Hepatocyte (in vitro differentiated cells): ENCODE results near the gene NPR3. TPM values are rescaled to one million over a fixed set of nuclear protein-coding genes. Genes with fewer than 3 reads are reported as not detected.

Experiments
- DNase-seq: peaks from one replicate; pipeline ENCODE4 v3.0.0-alpha.2; 2016; ENCODE audit warnings: low spot score
- H2AFZ ChIP-seq: fragments of 200-600 bp; sonication (generic); 2 replicates; pipeline ENCODE4 v1.6.0; 2016; ENCODE audit warnings: antibody characterized with exemption, mild to moderate bottlenecking
- H3K27ac ChIP-seq: fragments of 200-600 bp; sonication (generic); 2 replicates; pipeline ENCODE4 v1.5.1; 2016; ENCODE audit warnings: mild to moderate bottlenecking
- H3K27me3 ChIP-seq: fragments of 200-600 bp; sonication (generic); 2 replicates; pipeline ENCODE4 v1.6.1; 2016
- H3K36me3 ChIP-seq: fragments of 200-600 bp; sonication (generic); replicated peaks from 2 replicates; pipeline ENCODE4 v1.5.1; 2016; ENCODE audit warnings: low read depth; ENCODE audit not compliant: insufficient read depth
- H3K4me1 ChIP-seq: fragments of 200-600 bp; sonication (generic); 2 replicates; pipeline ENCODE4 v1.5.1; 2016; ENCODE audit warnings: mild to moderate bottlenecking, moderate library complexity; ENCODE audit not compliant: insufficient read depth
- H3K4me2 ChIP-seq: fragments of 200-600 bp; sonication (generic); 2 replicates; pipeline ENCODE4 v1.6.0; 2016
- H3K4me3 ChIP-seq: fragments of 200-600 bp; sonication (generic); 2 replicates; pipeline ENCODE4 v1.5.1; 2016; ENCODE audit warnings: mild to moderate bottlenecking
- H3K79me2 ChIP-seq: fragments of 200-600 bp; sonication (generic); 2 replicates; pipeline ENCODE4 v1.6.0; 2017; ENCODE audit warnings: mild to moderate bottlenecking
- H3K9me2 ChIP-seq: fragments of 200-600 bp; sonication (generic); replicated peaks from 2 replicates; pipeline ENCODE4 v1.6.0; 2017; ENCODE audit warnings: mild to moderate bottlenecking; ENCODE audit not compliant: insufficient read depth
- H3K9me3 ChIP-seq: fragments of 200-600 bp; sonication (generic); 2 replicates; pipeline ENCODE4 v1.5.1; 2016; ENCODE audit warnings: low read depth, mild to moderate bottlenecking
- H4K20me1 ChIP-seq: fragments of 200-600 bp; sonication (generic); 2 replicates; pipeline ENCODE4 v1.6.0; 2016; ENCODE audit warnings: mild to moderate bottlenecking; ENCODE audit not compliant: insufficient read depth, poor library complexity, severe bottlenecking
- EZH2 ChIP-seq: fragments of 200-600 bp; sonication (generic); IDR thresholded peaks from 2 replicates; pipeline ENCODE4 v1.6.1; 2016; ENCODE audit warnings: antibody characterized with exemption, mild to moderate bottlenecking, borderline replicate concordance
- EZH2phosphoT487 ChIP-seq: fragments of 200-600 bp; sonication (generic); IDR thresholded peaks from one replicate; pipeline ENCODE4 v1.6.1; 2018; ENCODE audit warnings: antibody characterized with exemption, mild to moderate bottlenecking, low read depth, moderate library complexity; ENCODE audit not compliant: unreplicated experiment, severe bottlenecking
- WGBS: methylation state at CpG from one replicate; pipeline ENCODE4 v1.1.6; 2016; ENCODE audit warnings: low lambda C conversion rate; ENCODE audit errors: missing lambda C conversion rate; 5-methylcytosine and 5-hydroxymethylcytosine counted together
- polyA plus RNA-seq: library from polyadenylated mRNA; unstranded; fragments of >200 nt; fragmentation: Nextera tagmentation; extraction: Ambion mirVana; gene quantifications from 2 replicates; pipeline ENCODE4 v1.2.1, GENCODE V29; 2016
- total RNA-seq: library from RNA; depleted of rRNA; stranded (reverse); fragments of >200 nt; gene quantifications from 2 replicates; pipeline ENCODE4 v1.2.3, GENCODE V29; 2014
- TF ChIP-seq, protein P1 (sequence below): fragments of 200-600 bp; sonication (generic); IDR thresholded peaks from 2 replicates; pipeline ENCODE4 v1.5.1; 2016; ENCODE audit warnings: antibody characterized with exemption, mild to moderate bottlenecking; ENCODE audit not compliant: poor library complexity

Gene NPR3
- total and polyA plus RNA-seq, 2 experiments from 2014 or later = 3.6 to 20.0 TPM

DNA sequence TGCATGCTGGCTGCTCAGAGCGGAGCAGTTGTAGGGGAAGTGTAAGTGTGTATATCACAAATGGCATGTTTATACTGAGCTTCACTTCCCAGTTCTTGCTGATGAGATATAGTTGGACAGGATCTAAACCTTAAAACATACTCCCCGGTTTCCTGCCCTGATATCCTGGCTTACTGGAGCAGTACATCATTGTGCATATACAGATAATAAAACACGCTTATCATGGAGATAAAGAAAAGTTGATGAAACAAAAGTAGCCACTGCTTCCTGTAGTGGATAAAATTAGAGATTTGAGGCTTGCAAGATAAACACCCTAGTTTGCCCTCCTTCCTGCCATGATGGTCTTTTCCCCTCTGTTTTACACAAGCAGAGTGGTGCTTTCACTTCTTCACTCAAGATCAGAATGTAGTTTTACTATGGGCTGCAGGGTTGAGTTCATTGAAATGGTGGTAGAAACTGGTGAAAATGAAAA lies 15.0 kb downstream of the NPR3 start:
- Histone ChIP-seq H2AFZ (no peak overlapping the region), H4K20me1 (no peaks in the 10 kb centered on the region), H3K36me3 (no peaks in the 10 kb centered on the region), H3K4me3 (no peak overlapping the region), H3K4me2 (no peak overlapping the region), H3K9me3 (no peaks in the 10 kb centered on the region), H3K79me2 (no peaks in the 10 kb centered on the region), H3K27me3 (peaks cover 11% of the 10 kb centered on the region), H3K9me2 (no peaks in the 10 kb centered on the region), H3K4me1 (no peaks in the 10 kb centered on the region), H3K27ac (no peak overlapping the region)
- 58% methylated on average over 3 of the region's 3 CpGs for WGBS
- TF ChIP-seq EZH2phosphoT487 = no peak
- TF ChIP-seq EZH2 = no peak
- TF ChIP-seq, protein P1, sequence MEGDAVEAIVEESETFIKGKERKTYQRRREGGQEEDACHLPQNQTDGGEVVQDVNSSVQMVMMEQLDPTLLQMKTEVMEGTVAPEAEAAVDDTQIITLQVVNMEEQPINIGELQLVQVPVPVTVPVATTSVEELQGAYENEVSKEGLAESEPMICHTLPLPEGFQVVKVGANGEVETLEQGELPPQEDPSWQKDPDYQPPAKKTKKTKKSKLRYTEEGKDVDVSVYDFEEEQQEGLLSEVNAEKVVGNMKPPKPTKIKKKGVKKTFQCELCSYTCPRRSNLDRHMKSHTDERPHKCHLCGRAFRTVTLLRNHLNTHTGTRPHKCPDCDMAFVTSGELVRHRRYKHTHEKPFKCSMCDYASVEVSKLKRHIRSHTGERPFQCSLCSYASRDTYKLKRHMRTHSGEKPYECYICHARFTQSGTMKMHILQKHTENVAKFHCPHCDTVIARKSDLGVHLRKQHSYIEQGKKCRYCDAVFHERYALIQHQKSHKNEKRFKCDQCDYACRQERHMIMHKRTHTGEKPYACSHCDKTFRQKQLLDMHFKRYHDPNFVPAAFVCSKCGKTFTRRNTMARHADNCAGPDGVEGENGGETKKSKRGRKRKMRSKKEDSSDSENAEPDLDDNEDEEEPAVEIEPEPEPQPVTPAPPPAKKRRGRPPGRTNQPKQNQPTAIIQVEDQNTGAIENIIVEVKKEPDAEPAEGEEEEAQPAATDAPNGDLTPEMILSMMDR = no peak
- no peak for DNase-seq

DNA sequence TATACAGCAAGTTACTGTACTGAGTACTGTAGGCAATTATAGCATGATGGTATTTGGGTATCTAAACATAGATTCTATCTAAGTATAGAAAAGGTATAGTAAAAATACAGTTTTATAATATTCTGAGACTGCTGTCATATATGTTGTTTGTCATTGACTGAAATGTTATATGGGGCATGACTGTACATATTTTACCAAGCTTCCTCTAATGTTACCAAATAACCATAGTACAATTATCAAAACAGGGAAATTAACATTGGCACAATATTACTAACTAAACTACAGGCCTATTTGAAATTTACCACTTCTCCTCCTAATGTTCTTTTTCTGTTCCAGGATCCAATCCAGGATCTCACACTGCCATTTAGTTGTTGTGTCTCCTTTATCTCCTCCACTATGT lies 18.5 kb downstream of the NPR3 start:
- Histone ChIP-seq H3K4me2 (no peak overlapping the region), H3K36me3 (no peaks in the 10 kb centered on the region), H3K27ac (no peak overlapping the region), H3K9me2 (no peaks in the 10 kb centered on the region), H3K4me1 (no peaks in the 10 kb centered on the region), H3K79me2 (no peaks in the 10 kb centered on the region), H3K27me3 (no peaks in the 10 kb centered on the region), H3K4me3 (no peak overlapping the region), H3K9me3 (no peaks in the 10 kb centered on the region), H2AFZ (no peak overlapping the region), H4K20me1 (no peaks in the 10 kb centered on the region)
- DNase-seq = no peak
- TF ChIP-seq, protein P1 = no peak
- TF ChIP-seq EZH2 (no peak), EZH2phosphoT487 (no peak)

DNA sequence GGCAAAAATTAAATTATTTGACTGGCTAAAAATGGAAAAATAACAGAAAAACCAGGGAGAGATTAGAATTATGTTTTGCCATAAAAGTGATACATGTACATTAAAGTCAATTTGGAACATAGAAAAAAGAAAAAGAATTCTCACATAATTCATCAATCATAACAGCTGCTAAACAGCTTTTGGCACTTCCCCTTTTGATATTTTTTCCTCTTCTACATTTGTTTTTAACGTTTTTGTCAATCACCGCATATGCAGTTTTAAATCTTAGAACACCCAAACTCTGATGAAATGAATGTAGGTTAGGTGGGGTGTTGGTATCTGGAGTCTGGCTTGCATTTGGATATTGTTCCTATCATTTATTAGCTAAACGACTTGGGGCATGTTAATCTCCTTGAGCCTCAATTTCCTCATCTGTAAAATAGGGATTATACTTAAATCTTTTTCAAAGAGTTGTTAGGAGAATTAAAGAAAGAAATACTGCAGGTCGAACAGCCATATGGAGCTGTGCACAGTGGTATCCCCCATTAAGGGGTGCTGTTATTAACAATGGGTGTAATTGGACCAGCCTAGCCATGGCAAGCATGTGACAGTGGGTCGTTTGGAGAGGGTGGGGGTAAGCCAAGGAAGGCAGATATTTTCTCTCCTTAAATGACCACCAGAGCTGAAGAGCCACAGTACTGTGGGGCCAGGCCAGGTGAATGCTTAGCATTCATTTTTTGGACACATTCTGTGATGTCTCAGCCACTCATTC lies 22.6 kb downstream of the NPR3 start:
- no peaks in the 10 kb centered on the region for H3K4me1 ChIP-seq
- no peaks in the 10 kb centered on the region for H3K9me2 ChIP-seq
- no peak overlapping the region for H2AFZ ChIP-seq
- no peak overlapping the region for H3K4me2 ChIP-seq
- H3K36me3 ChIP-seq = no peaks in the 10 kb centered on the region
- WGBS = 73% methylated on average over 5 of the region's 5 CpGs
- no peaks in the 10 kb centered on the region for H3K27me3 ChIP-seq
- no peak overlapping the region for H3K27ac ChIP-seq
- no peaks in the 10 kb centered on the region for H3K9me3 ChIP-seq
- no peak for DNase-seq
- TF ChIP-seq EZH2 (no peak), EZH2phosphoT487 (no peak)
- TF ChIP-seq, protein P1 = no peak
- H4K20me1 ChIP-seq = no peaks in the 10 kb centered on the region
- no peak overlapping the region for H3K4me3 ChIP-seq
- no peaks in the 10 kb centered on the region for H3K79me2 ChIP-seq
